GM06990 (cell line): ENCODE results near the gene MIER3.
"Not testable (repeated sequence)": the region's sequence is repeated elsewhere in the genome, so short reads cannot be mapped to it uniquely, and the experiment has no call there.

Experiments
- DNase-seq: peaks from one replicate; pipeline ENCODE4 v3.0.0-alpha.2; 2011; ENCODE audit not compliant: insufficient read length; ENCODE audit errors: extremely low read depth
- H3K27me3 ChIP-seq: replicated peaks from 2 replicates; pipeline ENCODE4 v1.6.0; 2011; ENCODE audit warnings: low read length; ENCODE audit not compliant: control insufficient read depth, insufficient read depth
- H3K36me3 ChIP-seq: 2 replicates; pipeline ENCODE4 v1.5.1; 2011; ENCODE audit warnings: low read length; ENCODE audit not compliant: control insufficient read depth, insufficient read depth
- H3K4me3 ChIP-seq: replicated peaks from 2 replicates; pipeline ENCODE4 v1.5.1; 2011; ENCODE audit warnings: low read depth, mild to moderate bottlenecking, control low read depth, low read length
- TF ChIP-seq, protein P1 (sequence below): IDR thresholded peaks from 2 replicates; pipeline ENCODE4 v1.5.1; 2011; ENCODE audit warnings: low read length, control low read depth, mild to moderate bottlenecking, inconsistent platforms; ENCODE audit not compliant: insufficient read depth, poor library complexity, severe bottlenecking

The MIER3 gene

DNA sequence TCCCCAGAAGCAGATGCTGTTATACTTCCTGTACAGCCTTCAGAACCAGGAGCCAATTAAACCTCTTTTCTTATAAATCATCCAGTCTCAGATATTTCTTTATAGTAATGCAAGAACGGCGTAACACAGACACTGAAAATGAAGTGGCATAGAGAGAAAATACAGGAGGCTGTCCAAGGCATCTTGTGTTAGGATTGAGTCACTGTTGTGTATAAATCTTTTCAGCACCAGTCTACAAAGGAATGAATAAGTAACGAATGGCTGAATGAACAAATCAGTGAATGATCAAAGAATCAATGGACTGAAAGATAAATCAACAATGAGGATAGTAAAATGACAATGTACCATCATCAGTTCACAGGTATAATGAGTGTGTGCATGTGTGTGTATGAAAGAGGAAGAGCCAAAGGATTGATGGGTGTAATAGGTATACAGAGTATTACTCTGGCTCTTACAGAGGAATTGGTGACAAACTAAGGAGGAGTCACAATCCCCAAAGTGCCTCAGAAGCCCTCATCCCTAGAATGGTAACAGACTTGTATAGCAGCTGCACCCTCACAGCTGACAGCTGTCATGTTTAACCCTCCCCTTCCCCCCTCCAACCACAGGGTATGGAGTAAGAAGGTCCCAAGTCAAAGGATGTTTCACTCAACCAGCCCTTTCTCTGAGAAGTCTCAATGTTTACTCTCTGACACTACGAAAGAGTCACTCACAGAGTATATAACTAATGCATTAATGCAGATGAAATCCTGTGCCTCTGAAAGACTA is 29.8 kb upstream of the MIER3 start:
- H3K36me3 ChIP-seq = no peaks in the 10 kb centered on the region
- H3K27me3 ChIP-seq = no peaks in the 10 kb centered on the region
- no peak for DNase-seq
- TF ChIP-seq, protein P1, sequence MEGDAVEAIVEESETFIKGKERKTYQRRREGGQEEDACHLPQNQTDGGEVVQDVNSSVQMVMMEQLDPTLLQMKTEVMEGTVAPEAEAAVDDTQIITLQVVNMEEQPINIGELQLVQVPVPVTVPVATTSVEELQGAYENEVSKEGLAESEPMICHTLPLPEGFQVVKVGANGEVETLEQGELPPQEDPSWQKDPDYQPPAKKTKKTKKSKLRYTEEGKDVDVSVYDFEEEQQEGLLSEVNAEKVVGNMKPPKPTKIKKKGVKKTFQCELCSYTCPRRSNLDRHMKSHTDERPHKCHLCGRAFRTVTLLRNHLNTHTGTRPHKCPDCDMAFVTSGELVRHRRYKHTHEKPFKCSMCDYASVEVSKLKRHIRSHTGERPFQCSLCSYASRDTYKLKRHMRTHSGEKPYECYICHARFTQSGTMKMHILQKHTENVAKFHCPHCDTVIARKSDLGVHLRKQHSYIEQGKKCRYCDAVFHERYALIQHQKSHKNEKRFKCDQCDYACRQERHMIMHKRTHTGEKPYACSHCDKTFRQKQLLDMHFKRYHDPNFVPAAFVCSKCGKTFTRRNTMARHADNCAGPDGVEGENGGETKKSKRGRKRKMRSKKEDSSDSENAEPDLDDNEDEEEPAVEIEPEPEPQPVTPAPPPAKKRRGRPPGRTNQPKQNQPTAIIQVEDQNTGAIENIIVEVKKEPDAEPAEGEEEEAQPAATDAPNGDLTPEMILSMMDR = no peak
- no peak overlapping the region for H3K4me3 ChIP-seq

DNA sequence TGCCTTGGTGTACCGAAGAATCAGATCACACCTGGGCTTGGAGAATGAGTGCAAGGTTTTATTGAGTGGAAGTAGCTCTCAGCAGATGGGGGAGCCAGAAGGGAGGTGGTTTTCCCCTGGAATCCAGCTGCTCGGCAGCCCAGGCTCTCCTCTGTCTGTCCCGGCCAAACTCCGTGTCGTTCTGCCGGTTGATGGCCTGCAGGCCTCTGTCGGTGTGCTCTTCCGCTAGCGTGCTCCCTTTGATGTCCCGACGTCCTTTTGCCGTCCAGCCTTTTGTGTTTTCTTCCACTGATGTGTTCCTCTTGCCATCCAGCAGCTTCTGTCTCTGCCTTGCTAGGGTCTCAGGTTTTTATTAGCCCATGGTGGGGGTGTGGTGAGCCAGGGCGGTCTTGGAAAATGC is 28.0 kb upstream of the MIER3 start:
- Histone ChIP-seq H3K27me3 (no peaks in the 10 kb centered on the region), H3K4me3 (no peak overlapping the region), H3K36me3 (no peaks in the 10 kb centered on the region)
- TF ChIP-seq, protein P1 = no peak
- DNase-seq = no peak

DNA sequence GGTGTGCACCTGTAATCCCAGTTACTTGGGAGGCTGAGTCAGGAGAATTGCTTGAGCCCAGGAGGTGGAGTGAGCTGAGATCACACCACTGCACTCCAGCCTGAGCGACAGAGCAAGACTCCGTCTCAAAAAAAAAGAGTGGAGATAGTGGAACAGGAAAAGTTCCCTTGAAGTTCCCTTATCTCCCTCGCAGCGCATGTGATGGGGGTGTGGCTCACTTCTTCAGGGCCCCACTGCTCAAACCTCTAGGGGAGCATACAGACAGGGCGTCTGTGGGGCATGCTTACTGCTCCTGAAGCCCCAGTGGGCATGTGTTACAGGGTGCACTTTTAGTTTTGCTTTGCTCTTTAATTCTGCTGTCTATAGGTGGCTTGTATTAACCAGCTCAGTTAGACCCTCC is 27.6 kb upstream of the MIER3 start:
- DNase-seq, H3K4me3 ChIP-seq, H3K27me3 ChIP-seq, H3K36me3 ChIP-seq: not testable (repeated sequence)

DNA sequence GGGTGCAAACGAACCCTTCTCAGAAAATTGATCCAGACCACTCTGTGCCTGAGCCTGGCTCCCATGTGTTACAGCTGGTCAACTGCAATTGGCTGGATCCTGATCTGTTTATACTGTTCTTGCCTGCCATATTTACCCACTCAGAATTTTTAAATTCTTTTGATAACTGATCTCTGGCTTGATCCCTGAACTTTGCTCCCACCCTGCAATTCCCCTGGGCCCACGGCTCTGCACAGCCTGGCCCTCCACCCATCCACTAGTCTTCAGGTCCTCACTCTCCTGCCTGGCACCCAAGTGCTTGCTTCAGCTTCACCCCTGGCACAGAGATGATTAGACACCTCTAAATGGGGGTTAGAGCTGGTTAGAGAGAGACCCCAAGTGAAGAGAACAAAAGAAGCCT is 25.9 kb upstream of the MIER3 start:
- Histone ChIP-seq H3K36me3 (no peaks in the 10 kb centered on the region), H3K27me3 (no peaks in the 10 kb centered on the region), H3K4me3 (no peak overlapping the region)
- TF ChIP-seq, protein P1 = no peak
- no peak for DNase-seq

DNA sequence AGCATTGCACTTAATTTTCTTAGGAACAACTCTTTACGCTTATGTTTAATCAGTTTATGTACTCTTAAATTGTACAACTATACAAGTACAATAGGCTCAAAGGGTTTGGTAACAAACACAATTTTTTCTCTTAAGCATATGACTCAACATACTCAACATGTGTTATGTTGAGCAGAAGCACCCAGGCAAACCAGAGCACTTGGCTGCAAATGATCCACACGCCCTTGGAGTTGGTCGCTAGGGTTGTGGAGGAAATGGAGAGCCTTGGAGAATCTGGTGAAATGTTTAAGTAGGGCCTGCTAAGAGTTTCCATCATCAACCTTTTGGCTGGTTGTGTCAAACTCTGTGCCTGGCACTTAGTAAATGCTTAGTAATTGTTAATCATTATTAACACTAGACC is 25.1 kb upstream of the MIER3 start:
- TF ChIP-seq, protein P1 = no peak
- Histone ChIP-seq H3K36me3 (no peaks in the 10 kb centered on the region), H3K27me3 (no peaks in the 10 kb centered on the region), H3K4me3 (no peak overlapping the region)
- DNase-seq = no peak

DNA sequence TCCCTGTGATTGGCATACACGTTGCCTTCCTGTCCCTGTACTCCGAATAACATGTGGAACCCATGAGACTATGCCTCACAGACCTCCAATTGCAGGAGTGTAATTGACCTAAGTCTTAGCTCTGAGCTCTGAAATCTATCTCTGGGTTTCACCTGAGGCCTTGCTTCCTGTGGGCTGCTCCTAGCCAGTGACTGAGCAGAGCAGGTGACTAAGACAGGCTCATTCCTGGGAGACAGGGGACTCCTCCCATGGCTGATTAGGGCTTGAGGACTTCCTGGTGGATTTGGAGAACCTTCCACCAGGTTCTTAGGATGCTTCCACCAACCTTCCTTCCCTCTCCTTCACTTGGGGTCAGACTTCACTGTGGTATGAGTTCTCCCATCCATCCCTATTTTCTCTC is 22.3 kb upstream of the MIER3 start:
- no peak for DNase-seq
- Histone ChIP-seq H3K27me3 (no peaks in the 10 kb centered on the region), H3K36me3 (no peaks in the 10 kb centered on the region), H3K4me3 (no peak overlapping the region)
- TF ChIP-seq, protein P1 = no peak
